ENCODE measurements around the gene MPZL1.
"Not testable (repeated sequence)": the region's sequence is repeated elsewhere in the genome, so short reads cannot be mapped to it uniquely, and the experiment has no call there.

The MPZL1 gene

GRCh38 chr1:167806676-167807075 lies 84.9 kb downstream of the MPZL1 start:
- not testable (repeated sequence) for DNase-seq (ENCODE audit: low read depth in 2 of 2)

- no peak for DNase-seq (ENCODE audit: low read depth in 2 of 2)
Observed at GRCh38 chr1:167808104-167808503, 86.3 kb downstream of the MPZL1 start.

GRCh38 chr1:167808690-167809089 lies 86.9 kb downstream of the MPZL1 start:
- no peak for DNase-seq (ENCODE audit: low read depth in 2 of 2)

GRCh38 chr1:167812972-167813371 lies 91.2 kb downstream of the MPZL1 start:
- no peak for DNase-seq (ENCODE audit: low read depth in 2 of 2)

GRCh38 chr1:167815650-167816049 lies 93.9 kb downstream of the MPZL1 start:
- no peak for DNase-seq (ENCODE audit: low read depth in 2 of 2)

GRCh38 chr1:167819849-167820683 lies 98.3 kb downstream of the MPZL1 start:
- no peak for DNase-seq (ENCODE audit: low read depth in 2 of 2)

- no peak for DNase-seq (ENCODE audit: low read depth in 2 of 2)
Observed at GRCh38 chr1:167820684-167821355, 99.0 kb downstream of the MPZL1 start.

GRCh38 chr1:167821356-167821685 lies 99.5 kb downstream of the MPZL1 start:
- no peak for DNase-seq (ENCODE audit: low read depth in 2 of 2)

GRCh38 chr1:167821969-167822685 lies 100.3 kb downstream of the MPZL1 start:
- no peak for DNase-seq (ENCODE audit: low read depth in 2 of 2)

- DNase-seq (ENCODE audit: low read depth in 2 of 2): no peak
Observed at GRCh38 chr1:167824163-167824794, 102.5 kb downstream of the MPZL1 start.

- DNase-seq (ENCODE audit: low read depth in 2 of 2): no peak
Observed at GRCh38 chr1:167825419-167826079, 103.8 kb downstream of the MPZL1 start.

GRCh38 chr1:167826127-167826526 lies 104.3 kb downstream of the MPZL1 start:
- DNase-seq (ENCODE audit: low read depth in 2 of 2): no peak

GRCh38 chr1:167829868-167830267 lies 108.1 kb downstream of the MPZL1 start:
- no peak for DNase-seq (ENCODE audit: low read depth in 2 of 2)

GRCh38 chr1:167830668-167831067 lies 108.9 kb downstream of the MPZL1 start:
- not testable (repeated sequence) for DNase-seq (ENCODE audit: low read depth in 2 of 2)

- DNase-seq (ENCODE audit: low read depth in 2 of 2): no peak
Observed at GRCh38 chr1:167832693-167833092, 110.9 kb downstream of the MPZL1 start.

- no peak for DNase-seq (ENCODE audit: low read depth in 2 of 2)
Observed at GRCh38 chr1:167833904-167834303, 112.1 kb downstream of the MPZL1 start.

GRCh38 chr1:167836197-167836596 lies 114.4 kb downstream of the MPZL1 start:
- no peak for DNase-seq (ENCODE audit: low read depth in 2 of 2)

GRCh38 chr1:167837326-167837725 lies 115.5 kb downstream of the MPZL1 start:
- DNase-seq (ENCODE audit: low read depth in 2 of 2): no peak

GRCh38 chr1:167839009-167839408 lies 117.2 kb downstream of the MPZL1 start:
- no peak for DNase-seq (ENCODE audit: low read depth in 2 of 2)
